Lung (tissue), 12 donors: Measurements from ENCODE around the gene ATP12A. TPM values are rescaled to one million over a fixed set of nuclear protein-coding genes. Genes with fewer than 3 reads are reported as not detected.

Experiments
- ATAC-seq: fragments of 200-7000 bp; cut with Tn5 transposase; one replicate; pipeline ENCODE4 v1.9.1; 2020; ENCODE audit warnings: moderate number of reproducible peaks; ENCODE audit not compliant: insufficient read depth, low FRiP score
- DNase-seq, 3 donors: peaks; one replicate each; pipeline ENCODE4 v3.0.0-alpha.2; 2013 to 2017
- H3K27ac ChIP-seq, 2 donors: one replicate each; pipeline ENCODE4 v1.5.1; 2013; ENCODE audit warnings: mild to moderate bottlenecking in 2 of 2, moderate library complexity in 2 of 2, control low read depth in 1 of 2, inconsistent platforms in 1 of 2, low read depth in 1 of 2, low read length in 1 of 2
- H3K27me3 ChIP-seq, 3 donors: one replicate each; pipeline ENCODE4 v1.5.1; 2013; ENCODE audit warnings: low read length in 2 of 3; ENCODE audit not compliant: control insufficient read depth in 3 of 3, insufficient read depth in 3 of 3
- H3K36me3 ChIP-seq, 4 donors: one replicate each; pipeline ENCODE4 v1.5.1; 2013; ENCODE audit warnings: low read length in 4 of 4, mild to moderate bottlenecking in 1 of 4, moderate library complexity in 1 of 4; ENCODE audit not compliant: control insufficient read depth in 4 of 4, insufficient read depth in 4 of 4
- H3K4me1 ChIP-seq, 5 donors: one replicate each; pipeline ENCODE4 v1.5.1; 2013; ENCODE audit warnings: low read length in 5 of 5, mild to moderate bottlenecking in 2 of 5, moderate library complexity in 1 of 5; ENCODE audit not compliant: control insufficient read depth in 5 of 5, insufficient read depth in 5 of 5
- H3K4me3 ChIP-seq: one replicate; pipeline ENCODE4 v1.5.1; 2013; ENCODE audit warnings: mild to moderate bottlenecking, control low read depth, moderate library complexity
- H3K9ac ChIP-seq, 2 donors: one replicate each; pipeline ENCODE4 v1.5.1; 2013; ENCODE audit warnings: low read length in 2 of 2, control low read depth in 1 of 2; ENCODE audit not compliant: insufficient read depth in 1 of 2
- H3K9me3 ChIP-seq, 4 donors: one replicate each; pipeline ENCODE4 v1.5.1; 2013; ENCODE audit warnings: low read length in 3 of 4, mild to moderate bottlenecking in 1 of 4, moderate library complexity in 1 of 4; ENCODE audit not compliant: control insufficient read depth in 4 of 4, insufficient read depth in 3 of 4
- CTCF ChIP-seq: IDR thresholded peaks from 2 replicates; pipeline ENCODE4 v1.5.1; 2012; ENCODE audit warnings: mild to moderate bottlenecking; ENCODE audit errors: control extremely low read depth, extremely low read depth
- WGBS, 2 donors: extraction: QIAGEN DNeasy Blood & Tissue Kit; methylation state at CpG; one replicate each; pipeline ENCODE4 v1.1.7; 2013; 5-methylcytosine and 5-hydroxymethylcytosine counted together
- polyA plus RNA-seq, 2 donors: library from polyadenylated mRNA; stranded (reverse); fragments of 200-250 nt; gene quantifications; one replicate each; pipeline ENCODE4 v1.2.1, GENCODE V29; 2013
- total RNA-seq, 2 donors: library from RNA; depleted of rRNA in 1 of 2; stranded (reverse); fragments of >200 nt in 1 of 2; gene quantifications; one replicate each; pipeline ENCODE4 v1.2.1, GENCODE V29; 2014 to 2021
- donor health status: control.
- donor health status: control.
- donor health status: Bipolar disorder and iron deficiency.
- donor health status: healthy.
- donor health status: DM: yes; HTN: yes; CAD: no.

ATP12A gene
- total and polyA plus RNA-seq, 4 donors = 0.40 to 11.7 (median 2.2) TPM

- H3K27me3 ChIP-seq = no peaks in the 10 kb centered on the region
- H3K36me3 ChIP-seq = no peaks in the 10 kb centered on the region
- no peak for TF ChIP-seq CTCF
- H3K9me3 ChIP-seq = no peaks in the 10 kb centered on the region
- peak; percentile 57 for ATAC-seq
- WGBS, 2 donors = 80 to 89% methylated on average over 5 of the region's 5 CpGs
- no peak overlapping the region for H3K9ac ChIP-seq
- no peak overlapping the region for H3K4me3 ChIP-seq
- no peak for DNase-seq
- H3K27ac ChIP-seq = no peak overlapping the region
- peaks cover 0 to 13% (median 0%) of the 10 kb centered on the region in 5 donors for H3K4me1 ChIP-seq
Measured at GRCh38 chr13:24668955-24669582, 11.1 kb upstream of the ATP12A start.

DNA sequence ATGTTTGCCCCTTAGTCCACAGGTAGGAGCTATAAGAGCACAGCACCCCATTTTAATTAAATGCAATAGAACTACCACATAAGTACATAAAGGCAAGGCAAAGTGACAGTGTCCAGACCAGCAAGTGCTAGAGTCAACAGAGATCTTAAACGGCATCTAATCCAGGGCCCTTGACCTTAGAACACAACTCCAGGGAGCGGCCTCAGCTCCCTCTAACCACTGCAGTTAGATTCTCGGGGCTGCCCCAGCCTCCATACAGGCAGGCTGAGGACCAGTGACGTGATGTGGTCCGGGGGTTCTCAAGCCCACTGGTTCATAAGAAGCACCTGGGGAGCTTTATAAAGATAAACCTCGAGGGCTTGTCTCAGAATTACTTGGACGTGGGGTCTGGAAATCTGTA lies 10.0 kb upstream of the ATP12A start:
- 64 to 84% methylated on average over 7 of the region's 7 CpGs for WGBS, 2 donors
- H3K4me1 ChIP-seq = peaks cover 0 to 13% (median 0%) of the 10 kb centered on the region in 5 donors
- no peak for TF ChIP-seq CTCF
- no peaks in the 10 kb centered on the region for H3K27me3 ChIP-seq
- no peak overlapping the region for H3K27ac ChIP-seq
- no peaks in the 10 kb centered on the region for H3K9me3 ChIP-seq
- no peak overlapping the region for H3K9ac ChIP-seq
- H3K36me3 ChIP-seq = no peaks in the 10 kb centered on the region
- no peak for ATAC-seq
- no peak for DNase-seq
- H3K4me3 ChIP-seq = no peak overlapping the region

DNA sequence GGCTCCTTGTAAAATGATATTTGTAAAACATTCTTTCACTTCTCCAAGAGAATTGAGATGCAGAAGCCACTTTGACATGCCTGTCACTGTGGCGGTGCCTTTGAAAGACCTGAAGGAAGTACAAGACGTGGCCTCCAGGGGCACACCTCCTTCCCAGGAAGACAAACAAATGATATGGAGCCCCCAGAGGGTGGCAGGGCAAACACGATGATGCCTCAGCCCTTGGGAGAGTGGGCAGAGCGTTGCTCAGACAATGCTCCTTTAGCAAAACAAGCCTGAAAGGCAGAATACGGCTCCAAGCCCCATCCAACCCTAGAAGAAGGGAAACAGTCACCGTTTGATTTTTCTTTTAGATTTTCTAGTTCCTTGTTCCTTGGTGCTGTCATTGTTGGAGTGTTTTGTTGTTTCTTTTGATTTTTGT lies 9.2 kb upstream of the ATP12A start:
- Histone ChIP-seq H3K4me1 (peaks cover 0 to 13% (median 0%) of the 10 kb centered on the region in 5 donors), H3K27ac (no peak overlapping the region), H3K9ac (no peak overlapping the region), H3K4me3 (no peak overlapping the region), H3K9me3 (no peaks in the 10 kb centered on the region), H3K36me3 (no peaks in the 10 kb centered on the region), H3K27me3 (no peaks in the 10 kb centered on the region)
- WGBS, 2 donors = 1 to 10% methylated on average over 6 of the region's 6 CpGs
- DNase-seq (peak; percentile 45 to 54 (median 51)), ATAC-seq (no peak)
- TF ChIP-seq CTCF = no peak
